Measurements from ENCODE around the gene EIF2S1.
A peak's percentile ranks its signal among the peaks of the same experiment; 100 is the strongest.

Gene EIF2S1

DNA sequence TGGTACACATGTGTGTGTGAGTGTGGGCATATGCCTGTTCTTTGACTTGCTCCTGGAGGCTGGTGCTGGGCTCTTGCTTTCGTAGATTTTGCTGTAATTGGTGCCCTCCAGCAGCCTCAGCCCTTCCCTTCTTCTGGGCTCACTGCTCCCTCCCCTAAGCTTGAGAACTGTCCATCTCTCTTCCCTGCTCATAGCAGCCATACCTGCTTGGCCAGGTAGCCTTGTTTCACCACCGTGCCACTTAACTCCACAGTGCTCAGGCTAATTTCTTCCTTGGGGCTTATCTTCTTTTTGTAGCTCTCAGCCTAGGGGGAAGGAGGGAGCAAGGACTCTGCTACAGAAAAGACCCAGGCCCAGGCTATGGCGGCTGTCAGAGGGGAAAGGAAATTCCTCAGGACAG is 32.0 kb downstream of the EIF2S1 start:
- Mint-ChIP-seq H3K4me1 (no peaks in the 10 kb centered on the region), H3K4me3 (no peak overlapping the region), H3K9me3 (no peaks in the 10 kb centered on the region), H3K36me3 (ENCODE audit: low read depth) (no peaks in the 10 kb centered on the region), H3K27ac (no peak overlapping the region), H3K27me3 (ENCODE audit: low read depth) (no peaks in the 10 kb centered on the region)
- TF ChIP-seq, protein P1, sequence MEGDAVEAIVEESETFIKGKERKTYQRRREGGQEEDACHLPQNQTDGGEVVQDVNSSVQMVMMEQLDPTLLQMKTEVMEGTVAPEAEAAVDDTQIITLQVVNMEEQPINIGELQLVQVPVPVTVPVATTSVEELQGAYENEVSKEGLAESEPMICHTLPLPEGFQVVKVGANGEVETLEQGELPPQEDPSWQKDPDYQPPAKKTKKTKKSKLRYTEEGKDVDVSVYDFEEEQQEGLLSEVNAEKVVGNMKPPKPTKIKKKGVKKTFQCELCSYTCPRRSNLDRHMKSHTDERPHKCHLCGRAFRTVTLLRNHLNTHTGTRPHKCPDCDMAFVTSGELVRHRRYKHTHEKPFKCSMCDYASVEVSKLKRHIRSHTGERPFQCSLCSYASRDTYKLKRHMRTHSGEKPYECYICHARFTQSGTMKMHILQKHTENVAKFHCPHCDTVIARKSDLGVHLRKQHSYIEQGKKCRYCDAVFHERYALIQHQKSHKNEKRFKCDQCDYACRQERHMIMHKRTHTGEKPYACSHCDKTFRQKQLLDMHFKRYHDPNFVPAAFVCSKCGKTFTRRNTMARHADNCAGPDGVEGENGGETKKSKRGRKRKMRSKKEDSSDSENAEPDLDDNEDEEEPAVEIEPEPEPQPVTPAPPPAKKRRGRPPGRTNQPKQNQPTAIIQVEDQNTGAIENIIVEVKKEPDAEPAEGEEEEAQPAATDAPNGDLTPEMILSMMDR (IDR thresholded peaks at IDR 0.05; ENCODE audit: unreplicated experiment in 3 of 3): no peak

DNA sequence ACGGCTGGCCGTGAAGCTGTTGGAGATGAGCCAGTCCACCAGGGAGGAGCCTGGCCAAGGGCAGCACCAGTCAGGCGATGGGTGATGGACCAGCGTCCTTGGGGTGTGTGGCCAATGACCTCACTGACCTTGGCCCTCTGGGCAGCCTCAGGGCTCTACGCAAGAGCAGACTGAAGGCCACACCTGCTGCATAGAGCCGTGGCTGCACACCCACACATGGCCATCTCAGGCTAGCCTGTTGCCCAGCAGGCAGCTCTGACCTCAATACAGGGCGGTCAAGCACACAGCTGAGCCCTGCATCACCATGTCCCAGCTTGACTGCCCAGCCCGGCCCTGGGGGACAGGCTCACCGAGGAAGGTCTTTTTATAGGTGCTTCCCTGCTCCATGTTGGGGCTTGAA is 32.7 kb downstream of the EIF2S1 start:
- H3K36me3 Mint-ChIP-seq (ENCODE audit: low read depth): no peaks in the 10 kb centered on the region
- no peaks in the 10 kb centered on the region for H3K4me1 Mint-ChIP-seq
- H3K9me3 Mint-ChIP-seq: no peaks in the 10 kb centered on the region
- TF ChIP-seq, protein P1 (IDR thresholded peaks at IDR 0.05; ENCODE audit: unreplicated experiment in 3 of 3): no peak
- H3K27ac Mint-ChIP-seq: no peak overlapping the region
- H3K27me3 Mint-ChIP-seq (ENCODE audit: low read depth): no peaks in the 10 kb centered on the region
- H3K4me3 Mint-ChIP-seq: no peak overlapping the region

DNA sequence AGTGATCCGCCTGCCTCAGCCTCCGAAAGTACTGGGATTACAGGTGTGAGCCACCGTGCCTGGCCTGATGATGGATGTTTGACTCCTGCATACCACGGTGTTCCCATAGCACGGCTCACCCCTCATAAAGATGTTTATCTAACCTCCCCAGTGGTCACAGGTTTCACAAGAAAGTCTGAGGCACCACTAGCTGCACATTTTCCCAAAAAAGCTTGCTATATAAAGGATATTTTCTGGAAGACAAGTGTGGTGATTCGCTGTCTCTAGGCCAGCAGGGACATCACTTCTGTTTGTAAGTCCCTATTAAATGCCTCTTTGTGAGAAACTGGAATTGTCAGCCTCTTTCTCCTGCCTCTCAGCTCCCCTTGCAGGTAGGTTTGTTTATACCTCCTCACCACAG is 33.6 kb downstream of the EIF2S1 start:
- Mint-ChIP-seq H3K9me3 (no peaks in the 10 kb centered on the region), H3K4me1 (no peaks in the 10 kb centered on the region), H3K27ac (no peak overlapping the region), H3K27me3 (ENCODE audit: low read depth) (no peaks in the 10 kb centered on the region), H3K36me3 (ENCODE audit: low read depth) (no peaks in the 10 kb centered on the region), H3K4me3 (no peak overlapping the region)
- TF ChIP-seq, protein P1 (IDR thresholded peaks at IDR 0.05; ENCODE audit: unreplicated experiment in 3 of 3): no peak

DNA sequence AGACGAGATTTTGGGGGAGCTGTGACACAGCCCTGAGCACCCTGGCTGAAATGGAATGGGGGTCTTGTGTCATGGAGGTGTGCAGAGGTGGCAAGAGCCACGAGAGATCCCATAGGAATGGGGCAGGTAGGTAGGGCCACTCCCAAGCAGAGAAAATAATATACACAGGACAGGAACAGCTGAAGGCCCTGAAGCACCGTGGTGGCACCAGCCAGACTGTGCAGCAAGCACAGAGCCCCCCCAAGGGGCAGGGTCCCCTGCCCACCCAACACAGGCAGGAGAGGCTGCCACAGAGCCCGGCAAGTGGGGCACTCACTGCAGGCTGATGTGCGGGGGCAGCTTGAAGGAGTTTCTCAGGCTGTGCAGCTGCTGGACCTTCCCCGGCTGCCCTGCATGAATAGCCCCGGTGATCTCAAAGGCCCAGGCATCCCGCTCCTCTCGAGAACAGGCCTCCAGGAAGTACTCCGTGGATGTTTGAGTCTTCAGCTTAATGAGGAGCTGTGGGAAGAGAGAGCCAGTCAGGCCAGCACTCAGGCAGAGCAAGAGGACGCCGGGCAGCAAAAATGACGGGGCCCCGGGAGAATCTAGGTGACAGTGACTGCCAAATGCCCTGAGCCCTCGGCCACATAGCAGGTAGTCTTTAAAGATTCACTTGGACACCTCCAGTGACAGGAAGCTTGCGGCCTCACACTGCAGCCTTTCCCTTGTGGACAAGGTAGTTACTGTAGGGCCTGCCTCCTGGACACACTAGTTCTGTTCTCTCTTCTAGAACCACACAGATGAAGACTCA is 35.2 kb downstream of the EIF2S1 start:
- TF ChIP-seq, protein P1 (IDR thresholded peaks at IDR 0.05; ENCODE audit: unreplicated experiment in 3 of 3): no peak
- Mint-ChIP-seq H3K4me3 (no peak overlapping the region), H3K4me1 (no peaks in the 10 kb centered on the region), H3K9me3 (no peaks in the 10 kb centered on the region), H3K27me3 (ENCODE audit: low read depth) (no peaks in the 10 kb centered on the region), H3K36me3 (ENCODE audit: low read depth) (no peaks in the 10 kb centered on the region), H3K27ac (peak overlapping the region in 2 of 3 experiments; percentile 47 to 73)

DNA sequence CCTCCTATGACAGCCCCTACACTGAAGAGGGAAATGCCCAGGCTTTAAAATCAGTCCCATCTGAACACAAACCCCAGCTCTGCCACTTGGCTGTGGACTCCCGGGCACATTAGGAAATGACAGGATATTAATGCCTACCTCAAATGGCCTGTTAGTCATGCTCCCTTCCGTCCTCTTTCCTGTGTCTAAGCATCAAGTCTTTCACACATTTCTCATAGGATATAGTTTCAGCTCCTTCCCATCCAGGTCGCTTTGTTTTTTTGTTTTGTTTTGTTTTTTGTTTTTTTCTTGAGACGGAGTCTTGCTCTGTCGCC is 35.7 kb downstream of the EIF2S1 start:
- no peaks in the 10 kb centered on the region for H3K27me3 Mint-ChIP-seq (ENCODE audit: low read depth)
- no peak overlapping the region for H3K4me3 Mint-ChIP-seq
- peak overlapping the region in 1 of 3 experiments; percentile 47 for H3K27ac Mint-ChIP-seq
- no peaks in the 10 kb centered on the region for H3K9me3 Mint-ChIP-seq
- TF ChIP-seq, protein P1 (IDR thresholded peaks at IDR 0.05; ENCODE audit: unreplicated experiment in 3 of 3): no peak
- H3K4me1 Mint-ChIP-seq: no peaks in the 10 kb centered on the region
- no peaks in the 10 kb centered on the region for H3K36me3 Mint-ChIP-seq (ENCODE audit: low read depth)

GRCh38 chr14:67396381-67396970 is 36.3 kb downstream of the EIF2S1 start:
- no peaks in the 10 kb centered on the region for H3K27me3 Mint-ChIP-seq (ENCODE audit: low read depth)
- TF ChIP-seq, protein P1 (IDR thresholded peaks at IDR 0.05; ENCODE audit: unreplicated experiment in 3 of 3): no peak
- H3K36me3 Mint-ChIP-seq (ENCODE audit: low read depth): no peaks in the 10 kb centered on the region
- no peak overlapping the region for H3K27ac Mint-ChIP-seq
- no peak overlapping the region for H3K4me3 Mint-ChIP-seq
- H3K4me1 Mint-ChIP-seq: no peaks in the 10 kb centered on the region
- no peaks in the 10 kb centered on the region for H3K9me3 Mint-ChIP-seq

Measured in nephron (organoid).